WTC11 (cell line): Measurements from ENCODE around the gene GIT1. TPM values are rescaled to one million over a fixed set of nuclear protein-coding genes. Genes with fewer than 3 reads are reported as not detected.

ENCODE experiments used
- ATAC-seq: fragments of 200-7000 bp; cut with Tn5 transposase; 2 replicates; pipeline ENCODE4 v1.10.0; 2021; ENCODE audit warnings: mild to moderate bottlenecking, moderate library complexity
- CTCF ChIA-PET: fragments of 300-600 bp; sonication (Branson Sonifier 250); formaldehyde crosslinking; loops from one replicate; lab custom pipeline; 2021; ENCODE audit warnings: antibody characterized with exemption; lab: Charles Lee
- POLR2A ChIA-PET: fragments of 350-600 bp; sonication (Branson Sonifier 250); formaldehyde crosslinking; loops from one replicate; lab custom pipeline; 2021; ENCODE audit warnings: antibody characterized with exemption; lab: Charles Lee
- DNase-seq: peaks from one replicate; pipeline ENCODE4 v3.0.0; 2021; ENCODE audit warnings: low spot score
- H3K27ac Mint-ChIP-seq: 2 replicates; pipeline ENCODE4 v1.8.0; 2021; ENCODE audit warnings: mixed read lengths
- H3K27me3 Mint-ChIP-seq: 2 replicates; pipeline ENCODE4 v1.8.0; 2021; ENCODE audit warnings: low read depth, mild to moderate bottlenecking, moderate library complexity, mixed read lengths
- H3K36me3 Mint-ChIP-seq: 2 replicates; pipeline ENCODE4 v1.8.0; 2021; ENCODE audit warnings: mixed read lengths
- H3K4me1 Mint-ChIP-seq: 2 replicates; pipeline ENCODE4 v1.8.0; 2022; ENCODE audit warnings: mixed read lengths
- H3K4me3 Mint-ChIP-seq: 2 replicates; pipeline ENCODE4 v1.8.0; 2021; ENCODE audit warnings: mild to moderate bottlenecking, moderate library complexity, mixed read lengths
- H3K9me3 Mint-ChIP-seq: 2 replicates; pipeline ENCODE4 v1.8.0; 2021; ENCODE audit warnings: mixed read lengths
- EMX1 ChIP-seq: fragments of 250-450 bp; sonication (Bioruptor Pico); IDR thresholded peaks from 2 replicates; pipeline ENCODE4 v1.8.0; 2021; ENCODE audit warnings: mild to moderate bottlenecking
- IRF2 ChIP-seq: sonication (generic); formaldehyde crosslinking; IDR thresholded peaks from 2 replicates; pipeline ENCODE4 v1.8.0; 2022; ENCODE audit warnings: low read depth, missing genetic modification reagents, borderline replicate concordance
- JAZF1 ChIP-seq: fragments of 250-450 bp; sonication (Bioruptor Pico); IDR thresholded peaks from 2 replicates; pipeline ENCODE4 v1.9.0; 2021; ENCODE audit warnings: moderate library complexity, mild to moderate bottlenecking, inconsistent platforms
- NFATC4 ChIP-seq: fragments of 250-450 bp; sonication (Bioruptor Pico); IDR thresholded peaks from 2 replicates; pipeline ENCODE4 v1.9.0; 2021; ENCODE audit warnings: mild to moderate bottlenecking
- NFYB ChIP-seq: sonication (generic); formaldehyde crosslinking; conservative IDR thresholded peaks from 2 replicates; pipeline ENCODE4 v1.8.0; 2022; ENCODE audit warnings: low read depth, missing genetic modification reagents
- NR3C1 ChIP-seq: sonication (generic); formaldehyde crosslinking; conservative IDR thresholded peaks from 2 replicates; pipeline ENCODE4 v1.8.1; 2023; ENCODE audit warnings: low read depth, mild to moderate bottlenecking, missing genetic modification reagents
- SMAD3 ChIP-seq: sonication (generic); formaldehyde crosslinking; IDR thresholded peaks from 2 replicates; pipeline ENCODE4 v1.8.0; 2022; ENCODE audit warnings: missing genetic modification reagents, mild to moderate bottlenecking, borderline replicate concordance
- ZBTB21 ChIP-seq: sonication (generic); formaldehyde crosslinking; IDR thresholded peaks from 2 replicates; pipeline ENCODE4 v1.8.1; 2023; ENCODE audit warnings: mild to moderate bottlenecking, missing genetic modification reagents, borderline replicate concordance
- ZNF121 ChIP-seq: sonication (generic); formaldehyde crosslinking; IDR thresholded peaks from 2 replicates; pipeline ENCODE4 v1.8.0; 2023; ENCODE audit warnings: missing genetic modification reagents
- ZNF263 ChIP-seq: sonication (generic); formaldehyde crosslinking; IDR thresholded peaks from 2 replicates; pipeline ENCODE4 v1.8.1; 2022; ENCODE audit warnings: low read depth, mild to moderate bottlenecking, moderate library complexity, missing genetic modification reagents
- total RNA-seq: library from RNA; stranded (reverse); gene quantifications from 3 replicates; pipeline ENCODE4 v1.2.3, GENCODE V29; 2021
- TF ChIP-seq, protein P1 (sequence below): sonication (generic); formaldehyde crosslinking; IDR thresholded peaks from 2 replicates; pipeline ENCODE4 v1.8.0; 2022; ENCODE audit warnings: missing genetic modification reagents
- TF ChIP-seq, protein P2 (sequence below): sonication (generic); formaldehyde crosslinking; conservative IDR thresholded peaks from 2 replicates; pipeline ENCODE4 v1.8.1; 2022; ENCODE audit warnings: mild to moderate bottlenecking, missing genetic modification reagents
- TF ChIP-seq, protein P3 (sequence below): sonication (generic); formaldehyde crosslinking; IDR thresholded peaks from 2 replicates; pipeline ENCODE4 v1.8.1; 2023; ENCODE audit warnings: mild to moderate bottlenecking, missing genetic modification reagents
- TF ChIP-seq, protein P4 (sequence below): sonication (generic); formaldehyde crosslinking; IDR thresholded peaks from 2 replicates; pipeline ENCODE4 v1.8.1; 2022; ENCODE audit warnings: low read depth, missing genetic modification reagents, borderline replicate concordance

GIT1 gene
- total RNA-seq, 1 experiment from 2014 or later, result 66.9 TPM

DNA sequence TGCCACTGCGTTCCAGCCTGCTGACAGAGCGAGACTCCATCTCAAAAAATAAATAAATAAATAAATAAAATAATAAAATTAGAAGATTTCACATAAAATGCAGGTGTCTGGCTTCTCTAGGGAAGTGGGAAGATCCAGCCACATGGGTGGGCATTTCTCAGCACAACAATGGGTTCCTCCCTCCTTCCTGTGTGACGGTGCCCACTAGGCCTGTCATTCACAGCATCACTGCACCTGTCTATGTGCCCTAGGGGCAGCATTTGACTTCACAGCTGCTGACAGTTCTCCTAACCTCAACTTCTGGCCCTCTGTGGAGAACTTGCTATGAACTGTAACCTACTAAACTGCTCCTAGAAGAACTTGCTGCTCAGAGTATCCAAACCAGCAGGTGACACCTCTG, 25.6 kb downstream of the GIT1 start (continued):
- TF ChIP-seq ZBTB21 (CRISPR knock-in tag) (no peak), ZNF263 (CRISPR knock-in tag) (no peak), IRF2 (CRISPR knock-in tag) (no peak), ZNF121 (CRISPR knock-in tag) (no peak)
- TF ChIP-seq, protein P1, sequence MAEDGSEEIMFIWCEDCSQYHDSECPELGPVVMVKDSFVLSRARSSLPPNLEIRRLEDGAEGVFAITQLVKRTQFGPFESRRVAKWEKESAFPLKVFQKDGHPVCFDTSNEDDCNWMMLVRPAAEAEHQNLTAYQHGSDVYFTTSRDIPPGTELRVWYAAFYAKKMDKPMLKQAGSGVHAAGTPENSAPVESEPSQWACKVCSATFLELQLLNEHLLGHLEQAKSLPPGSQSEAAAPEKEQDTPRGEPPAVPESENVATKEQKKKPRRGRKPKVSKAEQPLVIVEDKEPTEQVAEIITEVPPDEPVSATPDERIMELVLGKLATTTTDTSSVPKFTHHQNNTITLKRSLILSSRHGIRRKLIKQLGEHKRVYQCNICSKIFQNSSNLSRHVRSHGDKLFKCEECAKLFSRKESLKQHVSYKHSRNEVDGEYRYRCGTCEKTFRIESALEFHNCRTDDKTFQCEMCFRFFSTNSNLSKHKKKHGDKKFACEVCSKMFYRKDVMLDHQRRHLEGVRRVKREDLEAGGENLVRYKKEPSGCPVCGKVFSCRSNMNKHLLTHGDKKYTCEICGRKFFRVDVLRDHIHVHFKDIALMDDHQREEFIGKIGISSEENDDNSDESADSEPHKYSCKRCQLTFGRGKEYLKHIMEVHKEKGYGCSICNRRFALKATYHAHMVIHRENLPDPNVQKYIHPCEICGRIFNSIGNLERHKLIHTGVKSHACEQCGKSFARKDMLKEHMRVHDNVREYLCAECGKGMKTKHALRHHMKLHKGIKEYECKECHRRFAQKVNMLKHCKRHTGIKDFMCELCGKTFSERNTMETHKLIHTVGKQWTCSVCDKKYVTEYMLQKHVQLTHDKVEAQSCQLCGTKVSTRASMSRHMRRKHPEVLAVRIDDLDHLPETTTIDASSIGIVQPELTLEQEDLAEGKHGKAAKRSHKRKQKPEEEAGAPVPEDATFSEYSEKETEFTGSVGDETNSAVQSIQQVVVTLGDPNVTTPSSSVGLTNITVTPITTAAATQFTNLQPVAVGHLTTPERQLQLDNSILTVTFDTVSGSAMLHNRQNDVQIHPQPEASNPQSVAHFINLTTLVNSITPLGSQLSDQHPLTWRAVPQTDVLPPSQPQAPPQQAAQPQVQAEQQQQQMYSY, result no peak

DNA sequence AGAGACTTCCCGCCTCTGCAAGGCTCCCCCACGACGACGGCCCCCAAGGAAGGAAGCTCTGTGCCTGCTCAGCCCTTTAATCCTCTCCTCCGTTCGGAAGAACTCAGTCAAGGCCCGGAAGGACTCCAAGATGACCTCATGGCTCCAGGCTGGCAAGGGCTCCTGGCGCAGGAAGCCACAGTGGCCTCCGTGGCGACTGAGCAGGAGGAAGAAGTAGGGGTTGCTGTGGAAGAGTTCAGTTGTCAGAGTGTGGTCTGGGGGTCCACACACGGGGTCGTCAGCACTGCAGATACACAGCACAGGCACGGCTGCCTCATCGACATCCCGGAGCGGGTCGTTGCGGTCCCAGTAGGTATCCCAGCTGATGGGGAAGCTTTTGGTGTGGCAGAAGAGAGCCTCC, 26.8 kb downstream of the GIT1 start:
- H3K4me1 Mint-ChIP-seq, result peaks cover 8% of the 10 kb centered on the region
- ChIA-PET POLR2A (no interaction called here), CTCF (interaction anchor here (0.6 to 3.4 kb wide), 4 partner anchors 26 to 785 kb away, joined by 4 to 13 read pairs (median 10); no protein-coding TSS in a partner anchor)
- H3K9me3 Mint-ChIP-seq, result no peaks in the 10 kb centered on the region
- no peak for ATAC-seq
- no peaks in the 10 kb centered on the region for H3K36me3 Mint-ChIP-seq
- H3K4me3 Mint-ChIP-seq, result no peak overlapping the region
- peak; percentile 5 for DNase-seq
- peaks cover 37% of the 10 kb centered on the region for H3K27me3 Mint-ChIP-seq
- H3K27ac Mint-ChIP-seq, result no peak overlapping the region
- no peak for TF ChIP-seq EMX1 (CRISPR knock-in tag)
- TF ChIP-seq NFATC4 (CRISPR knock-in tag), result no peak
- TF ChIP-seq, protein P2, sequence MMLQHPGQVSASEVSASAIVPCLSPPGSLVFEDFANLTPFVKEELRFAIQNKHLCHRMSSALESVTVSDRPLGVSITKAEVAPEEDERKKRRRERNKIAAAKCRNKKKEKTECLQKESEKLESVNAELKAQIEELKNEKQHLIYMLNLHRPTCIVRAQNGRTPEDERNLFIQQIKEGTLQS, result no peak
- TF ChIP-seq NR3C1 (CRISPR knock-in tag), result no peak
- TF ChIP-seq, protein P3, sequence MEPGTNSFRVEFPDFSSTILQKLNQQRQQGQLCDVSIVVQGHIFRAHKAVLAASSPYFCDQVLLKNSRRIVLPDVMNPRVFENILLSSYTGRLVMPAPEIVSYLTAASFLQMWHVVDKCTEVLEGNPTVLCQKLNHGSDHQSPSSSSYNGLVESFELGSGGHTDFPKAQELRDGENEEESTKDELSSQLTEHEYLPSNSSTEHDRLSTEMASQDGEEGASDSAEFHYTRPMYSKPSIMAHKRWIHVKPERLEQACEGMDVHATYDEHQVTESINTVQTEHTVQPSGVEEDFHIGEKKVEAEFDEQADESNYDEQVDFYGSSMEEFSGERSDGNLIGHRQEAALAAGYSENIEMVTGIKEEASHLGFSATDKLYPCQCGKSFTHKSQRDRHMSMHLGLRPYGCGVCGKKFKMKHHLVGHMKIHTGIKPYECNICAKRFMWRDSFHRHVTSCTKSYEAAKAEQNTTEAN (CRISPR knock-in tag), result no peak
- TF ChIP-seq NFYB (CRISPR knock-in tag), result no peak
- no peak for TF ChIP-seq SMAD3 (CRISPR knock-in tag)

DNA sequence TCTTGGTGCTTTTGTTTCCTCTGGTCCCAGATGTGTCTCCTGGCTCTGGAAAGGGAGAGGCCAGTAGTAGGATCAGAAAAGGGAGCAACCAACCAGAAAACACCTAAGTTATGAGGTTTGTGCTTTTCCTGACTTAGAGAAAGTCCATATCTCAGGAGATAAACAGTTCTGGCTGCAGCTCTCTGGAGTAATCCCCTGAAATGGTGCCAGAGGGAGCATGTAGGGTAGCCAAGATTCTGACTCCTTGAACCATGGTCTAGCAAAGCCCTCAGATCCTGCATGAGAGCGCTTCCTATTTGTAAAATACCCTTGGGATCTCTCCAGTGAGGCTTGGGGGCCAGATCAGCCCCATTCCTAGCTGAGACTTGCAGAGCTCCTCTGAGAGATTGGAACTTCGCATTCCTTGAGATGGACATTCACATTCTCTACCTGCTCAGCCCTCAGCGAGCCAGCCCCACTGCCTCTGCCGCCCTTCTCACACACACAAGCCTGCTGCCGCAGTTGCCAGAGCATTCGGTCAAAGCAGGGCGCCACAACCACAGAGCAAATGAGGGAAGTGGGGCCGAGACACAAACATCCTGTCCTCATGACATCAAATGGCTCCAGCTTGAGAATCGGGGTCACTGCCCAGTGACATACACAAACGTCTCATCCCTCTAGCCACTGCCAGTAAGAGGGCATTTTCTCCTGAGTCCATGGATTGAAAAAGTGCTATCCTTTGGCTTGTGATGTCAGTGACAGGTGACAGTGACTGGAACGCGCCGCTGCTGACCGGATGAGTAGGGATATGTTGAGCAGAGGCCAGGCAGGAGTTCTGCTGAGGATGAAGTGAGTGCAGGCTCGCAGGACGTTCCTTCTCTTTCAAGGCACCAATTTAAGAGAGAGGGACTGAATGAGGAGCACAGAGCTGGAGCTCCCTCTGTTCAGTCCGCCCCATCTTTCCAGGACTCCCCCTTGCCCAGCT, 27.6 kb downstream of the GIT1 start:
- ChIA-PET POLR2A (no interaction called here), CTCF (interaction anchor here (0.6 to 3.4 kb wide), 5 partner anchors 8 to 784 kb away, joined by 3 to 13 read pairs (median 7); no protein-coding TSS in a partner anchor)
- H3K9me3 Mint-ChIP-seq, result no peaks in the 10 kb centered on the region
- H3K4me1 Mint-ChIP-seq, result peaks cover 8% of the 10 kb centered on the region
- no peak overlapping the region for H3K27ac Mint-ChIP-seq
- H3K4me3 Mint-ChIP-seq, result no peak overlapping the region
- H3K27me3 Mint-ChIP-seq, result peaks cover 32% of the 10 kb centered on the region
- H3K36me3 Mint-ChIP-seq, result no peaks in the 10 kb centered on the region
- TF ChIP-seq JAZF1 (CRISPR knock-in tag), result no peak
- TF ChIP-seq, protein P4, sequence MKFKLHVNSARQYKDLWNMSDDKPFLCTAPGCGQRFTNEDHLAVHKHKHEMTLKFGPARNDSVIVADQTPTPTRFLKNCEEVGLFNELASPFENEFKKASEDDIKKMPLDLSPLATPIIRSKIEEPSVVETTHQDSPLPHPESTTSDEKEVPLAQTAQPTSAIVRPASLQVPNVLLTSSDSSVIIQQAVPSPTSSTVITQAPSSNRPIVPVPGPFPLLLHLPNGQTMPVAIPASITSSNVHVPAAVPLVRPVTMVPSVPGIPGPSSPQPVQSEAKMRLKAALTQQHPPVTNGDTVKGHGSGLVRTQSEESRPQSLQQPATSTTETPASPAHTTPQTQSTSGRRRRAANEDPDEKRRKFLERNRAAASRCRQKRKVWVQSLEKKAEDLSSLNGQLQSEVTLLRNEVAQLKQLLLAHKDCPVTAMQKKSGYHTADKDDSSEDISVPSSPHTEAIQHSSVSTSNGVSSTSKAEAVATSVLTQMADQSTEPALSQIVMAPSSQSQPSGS (CRISPR knock-in tag), result no peak
- DNase-seq (peak; percentile 8), ATAC-seq (no peak)
